Keratinocyte (primary cell): ENCODE data around the gene CCDC33. TPM values are rescaled to one million over a fixed set of nuclear protein-coding genes. Genes with fewer than 3 reads are reported as not detected.
A peak's percentile ranks its signal among the peaks of the same experiment; 100 is the strongest.

ENCODE experiments used
- DNase-seq: peaks from one replicate; pipeline ENCODE4 v3.0.0-alpha.2; 2011; ENCODE audit warnings: low read depth, missing footprints, low spot score
- FAIRE-seq: peaks from 2 replicates; lab custom pipeline; 2011; peaks lifted over from hg19 to GRCh38; lab: Jason Lieb, UNC
- H2AFZ ChIP-seq: 2 replicates; pipeline ENCODE4 v1.6.0; 2012; ENCODE audit warnings: low read length, control low read depth, inconsistent platforms; ENCODE audit not compliant: control insufficient read depth
- H3K27ac ChIP-seq: 2 replicates; pipeline ENCODE4 v1.5.1; 2011; ENCODE audit warnings: low read length; ENCODE audit not compliant: control insufficient read depth, insufficient read depth
- H3K27me3 ChIP-seq: 3 replicates; pipeline ENCODE4 v1.6.0; 2011; ENCODE audit warnings: low read length; ENCODE audit not compliant: control insufficient read depth, insufficient read depth; ENCODE audit errors: extremely low read depth
- H3K36me3 ChIP-seq, 2 experiments: 2 replicates in 1 of 2; 3 replicates in 1 of 2; pipeline ENCODE4 v1.5.1; 2011; ENCODE audit warnings: low read length in 2 of 2, mild to moderate bottlenecking in 1 of 2; ENCODE audit not compliant: control insufficient read depth in 2 of 2, insufficient read depth in 2 of 2; ENCODE audit errors: extremely low read depth in 1 of 2
- H3K4me1 ChIP-seq: 3 replicates; pipeline ENCODE4 v1.5.1; 2011; ENCODE audit warnings: low read length; ENCODE audit not compliant: control insufficient read depth, insufficient read depth; ENCODE audit errors: extremely low read depth
- H3K4me2 ChIP-seq: 3 replicates; pipeline ENCODE4 v1.6.0; 2011; ENCODE audit warnings: low read depth, low read length; ENCODE audit not compliant: control insufficient read depth, insufficient read depth; ENCODE audit errors: extremely low read depth
- H3K4me3 ChIP-seq, 3 experiments: fragments of 200-600 bp in 1 of 3; sonication (generic) in 1 of 3; 2 replicates in 2 of 3; 3 replicates in 1 of 3; pipeline ENCODE4 v1.5.1; 2011 to 2016; ENCODE audit warnings: low read length in 3 of 3, mild to moderate bottlenecking in 3 of 3, control low read depth in 2 of 3, inconsistent platforms in 1 of 3, low read depth in 1 of 3, mixed read lengths in 1 of 3, mixed run types in 1 of 3, moderate library complexity in 1 of 3; ENCODE audit not compliant: control insufficient read depth in 2 of 3, insufficient read depth in 2 of 3; ENCODE audit errors: extremely low read depth in 1 of 3
- H3K79me2 ChIP-seq: 2 replicates; pipeline ENCODE4 v1.6.0; 2012; ENCODE audit warnings: low read length; ENCODE audit not compliant: control insufficient read depth, insufficient read depth
- H3K9ac ChIP-seq: 3 replicates; pipeline ENCODE4 v1.6.0; 2011; ENCODE audit warnings: low read length; ENCODE audit not compliant: control insufficient read depth, insufficient read depth; ENCODE audit errors: extremely low read depth
- H3K9me1 ChIP-seq: 3 replicates; pipeline ENCODE4 v1.6.0; 2011; ENCODE audit warnings: low read length; ENCODE audit not compliant: control insufficient read depth, insufficient read depth; ENCODE audit errors: extremely low read depth
- H3K9me3 ChIP-seq: 2 replicates; pipeline ENCODE4 v1.5.1; 2012; ENCODE audit warnings: low read depth, low read length; ENCODE audit not compliant: control insufficient read depth
- H4K20me1 ChIP-seq: 3 replicates; pipeline ENCODE4 v1.6.0; 2011; ENCODE audit warnings: low read length; ENCODE audit not compliant: control insufficient read depth, insufficient read depth; ENCODE audit errors: extremely low read depth
- CTCF ChIP-seq, 3 experiments: IDR thresholded peaks in 1 of 3; conservative IDR thresholded peaks in 1 of 3; optimal IDR thresholded peaks in 1 of 3; 2 replicates in 2 of 3; 3 replicates in 1 of 3; pipeline versions ENCODE3 to v1.5.1; 2011; ENCODE audit warnings: low read length in 3 of 3, mild to moderate bottlenecking in 3 of 3, moderate library complexity in 2 of 3, control low read depth in 1 of 3, inconsistent platforms in 1 of 3; ENCODE audit not compliant: insufficient read depth in 2 of 3; ENCODE audit errors: extremely low read depth in 1 of 3
- EZH2 ChIP-seq: IDR thresholded peaks from one replicate; pipeline ENCODE4 v1.6.1; 2012; ENCODE audit warnings: inconsistent platforms, mild to moderate bottlenecking, low read length, moderate library complexity
- dilution Hi-C: fragments of 300-500 bp; cut with MboI; formaldehyde crosslinking; loops from one replicate; pipeline ENCODE4 v1.7.0; 2020; ENCODE audit warnings: low sequenced_read_pairs; ENCODE audit not compliant: extremely low pct_ligation_motif_present
- polyA plus RNA-seq, 5 experiments: library from polyadenylated mRNA; depleted of rRNA in 3 of 5; stranded (reverse) in 3 of 5; stranded (forward) in 1 of 5; unstranded in 1 of 5; fragments of >200 nt; gene quantifications; 1 replicate in 1 of 5; 2 replicates in 3 of 5; 3 replicates in 1 of 5; pipeline versions ENCODE4 v1.2.1 to v1.2.3, GENCODE V29; 2011 to 2012; ENCODE audit warnings: missing spikeins in 2 of 5, low read depth in 1 of 5, low replicate concordance in 1 of 5

CCDC33 gene
- polyA plus RNA-seq, 1 donor (not counting 4 experiments of a cell fraction or from before 2014, with no cell fraction given): not detected

GRCh38 chr15:74220475-74221248 is 15.5 kb upstream of the CCDC33 start:
- H3K79me2 ChIP-seq: no peaks in the 10 kb centered on the region
- H3K27ac ChIP-seq: no peak overlapping the region
- no peak overlapping the region for H3K4me2 ChIP-seq
- no peaks in the 10 kb centered on the region for H4K20me1 ChIP-seq
- H3K4me1 ChIP-seq: no peaks in the 10 kb centered on the region
- no peak overlapping the region for H3K9ac ChIP-seq
- DNase-seq: no peak
- TF ChIP-seq CTCF (optimal IDR thresholded peaks at IDR 0.05 in 1 of 3, IDR thresholded peaks at IDR 0.05 in 1 of 3, conservative IDR thresholded peaks at IDR 0.05 in 1 of 3; ENCODE audit: extremely low read depth in 1 of 3, insufficient read depth in 2 of 3, low read length in 3 of 3) (no peak), EZH2 (no peak)
- dilution Hi-C loops: no loop called here
- no peaks in the 10 kb centered on the region for H3K9me1 ChIP-seq
- H3K27me3 ChIP-seq: peaks cover 60% of the 10 kb centered on the region
- no peak overlapping the region for H3K4me3 ChIP-seq
- H3K36me3 ChIP-seq: no peaks in the 10 kb centered on the region
- no peak overlapping the region for H2AFZ ChIP-seq
- no peaks in the 10 kb centered on the region for H3K9me3 ChIP-seq
- peak; percentile 34 for FAIRE-seq

DNA sequence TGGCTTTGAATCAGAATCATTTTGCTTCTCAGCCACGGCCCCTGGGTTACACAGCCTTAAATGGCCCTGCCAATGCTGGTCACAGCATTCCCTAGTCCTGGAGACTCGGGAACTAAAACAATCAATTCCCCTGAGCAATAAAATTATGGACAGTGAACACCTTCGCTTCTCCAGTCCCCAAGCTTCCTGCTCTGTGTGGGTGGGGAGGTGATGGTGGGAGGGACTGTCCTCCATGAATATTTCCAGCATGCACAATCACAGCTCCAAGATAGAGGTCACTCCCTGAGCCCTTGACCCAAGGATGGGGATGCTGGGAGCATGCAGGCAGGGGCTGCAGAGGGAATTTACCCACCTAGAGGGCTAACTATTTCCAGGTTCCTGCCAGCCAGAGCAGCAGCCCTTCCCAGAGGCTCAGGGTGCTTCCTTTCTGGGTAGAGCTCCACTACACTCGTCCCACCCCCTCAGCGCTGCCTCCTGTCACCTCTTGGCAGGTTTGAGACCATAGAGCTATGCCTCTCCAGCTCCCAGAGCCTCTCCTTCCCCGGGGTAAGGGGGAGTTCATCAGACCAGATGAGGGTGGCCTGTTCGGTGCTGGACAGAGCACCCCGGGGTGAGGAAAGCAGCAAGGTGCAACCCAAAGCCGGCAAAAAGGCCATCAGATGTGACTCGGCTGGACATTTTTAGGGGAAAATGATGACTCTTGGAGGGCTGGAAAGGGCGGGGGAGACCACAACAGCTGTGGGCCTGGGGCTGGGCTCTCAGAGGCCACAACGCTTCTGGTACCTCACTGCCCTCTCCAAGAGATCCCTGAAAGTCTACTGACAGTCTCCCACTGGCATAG is 14.5 kb upstream of the CCDC33 start:
- H3K4me1 ChIP-seq: no peaks in the 10 kb centered on the region
- no peaks in the 10 kb centered on the region for H3K36me3 ChIP-seq
- no peak overlapping the region for H3K9ac ChIP-seq
- H3K79me2 ChIP-seq: no peaks in the 10 kb centered on the region
- no peak overlapping the region for H3K27ac ChIP-seq
- H3K27me3 ChIP-seq: peaks cover 52% of the 10 kb centered on the region
- H3K4me3 ChIP-seq: no peak overlapping the region
- H2AFZ ChIP-seq: no peak overlapping the region
- no peaks in the 10 kb centered on the region for H3K9me1 ChIP-seq
- dilution Hi-C loops: no loop called here
- FAIRE-seq (no peak), DNase-seq (no peak)
- H3K4me2 ChIP-seq: no peak overlapping the region
- TF ChIP-seq CTCF (optimal IDR thresholded peaks at IDR 0.05 in 1 of 3, IDR thresholded peaks at IDR 0.05 in 1 of 3, conservative IDR thresholded peaks at IDR 0.05 in 1 of 3; ENCODE audit: extremely low read depth in 1 of 3, insufficient read depth in 2 of 3, low read length in 3 of 3): no peak
- TF ChIP-seq EZH2: peak; percentile 21
- no peaks in the 10 kb centered on the region for H3K9me3 ChIP-seq
- no peaks in the 10 kb centered on the region for H4K20me1 ChIP-seq
